Bronchial smooth muscle cell (primary cell): ENCODE measurements around the gene GJD2. TPM values are rescaled to one million over a fixed set of nuclear protein-coding genes. Genes with fewer than 3 reads are reported as not detected.

Experiments used
- total RNA-seq: library from RNA; depleted of rRNA; stranded (reverse); fragments of >200 nt; gene quantifications from 2 replicates; pipeline ENCODE4 v1.2.1, GENCODE V29; 2014

Gene GJD2
- not detected in 2 replicates for total RNA-seq

DNA sequence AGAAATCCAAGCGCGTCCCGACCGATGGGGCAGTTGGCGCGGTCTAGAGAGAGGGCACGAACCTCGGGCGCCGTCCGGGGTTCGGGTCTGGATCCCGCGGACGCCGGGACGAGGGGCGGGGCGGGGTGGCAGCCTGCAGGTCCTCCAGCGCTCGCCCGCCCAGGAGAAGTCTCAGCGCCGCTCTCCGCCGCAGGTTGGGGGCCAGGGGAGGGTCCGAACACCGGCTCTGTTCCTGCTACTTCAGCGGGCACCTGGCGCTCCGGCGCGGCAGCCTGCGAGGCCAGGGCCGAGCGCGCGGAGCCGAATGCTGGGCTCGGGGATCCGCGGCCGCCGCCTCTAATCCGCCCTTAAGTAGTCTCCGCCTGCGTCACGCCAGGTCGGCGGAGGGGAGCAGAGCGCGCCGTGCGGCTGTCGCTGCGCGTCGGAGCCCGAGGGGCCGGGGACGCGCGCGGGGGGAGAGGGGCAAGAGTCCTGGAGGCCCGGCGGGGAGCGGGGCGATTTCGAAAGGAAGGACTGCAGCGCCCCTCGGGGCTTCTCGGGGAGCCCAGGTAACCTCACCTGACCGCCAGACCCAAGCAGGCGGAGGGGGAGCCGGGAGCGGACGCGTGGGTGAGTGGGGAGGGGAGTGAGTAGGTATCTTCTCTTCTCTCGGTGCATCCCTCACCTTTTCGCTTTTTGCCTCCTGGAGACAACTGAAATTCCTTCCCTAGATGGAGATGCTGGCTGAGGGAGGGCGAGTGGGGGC, at the start of gene GJD2:
TSS of gene GJD2 (minus strand) at position 325 of the 745 bp plus-strand sequence. CDS start 510 bp downstream, outside the sequence.

GRCh38 chr15:34795267-34796081, 40.7 kb upstream of the GJD2 start, which contains the start of gene ACTC1:
TSS of gene ACTC1 (minus strand) at chr15:34795549. CDS start at chr15:34794808, 741 bp downstream.

Other genes starting within 250 kb of the GJD2 start
- gene GOLGA8B, start 171.3 kb downstream of the GJD2 start, total RNA-seq: 16.7 and 20.8 TPM in 2 replicates
- 0.16 TPM in 1 of 2 replicates, not detected in the other for gene ACTC1, start 40.6 kb upstream of the GJD2 start, total RNA-seq
- gene AQR, start 214.7 kb upstream of the GJD2 start, total RNA-seq: 11.7 and 14.3 TPM in 2 replicates
- 14.2 and 22.2 TPM in 2 replicates for gene ZNF770, start 233.3 kb upstream of the GJD2 start, total RNA-seq